Measurements from ENCODE around the gene DDX41.

DNA sequence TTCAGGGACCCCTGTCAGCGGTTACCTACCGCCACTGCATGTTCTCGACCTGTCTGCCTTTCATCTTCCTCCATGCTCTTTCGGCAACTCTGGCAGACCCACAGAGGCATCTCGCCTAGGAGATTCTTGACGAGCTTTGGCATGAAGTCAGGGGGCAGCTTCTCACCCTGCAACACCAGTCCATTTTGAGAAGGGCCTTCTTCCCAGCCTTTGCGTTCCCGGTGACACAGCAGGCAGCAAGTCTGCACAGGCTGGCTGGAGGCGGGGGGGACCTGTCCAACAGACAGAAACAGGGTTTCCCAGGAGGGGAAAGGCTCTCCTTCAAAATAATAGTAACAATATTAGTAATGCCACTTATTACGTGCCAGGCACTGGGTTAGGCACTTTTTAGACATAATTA is 22.1 kb upstream of the DDX41 start:
- TF ChIP-seq, protein P1, sequence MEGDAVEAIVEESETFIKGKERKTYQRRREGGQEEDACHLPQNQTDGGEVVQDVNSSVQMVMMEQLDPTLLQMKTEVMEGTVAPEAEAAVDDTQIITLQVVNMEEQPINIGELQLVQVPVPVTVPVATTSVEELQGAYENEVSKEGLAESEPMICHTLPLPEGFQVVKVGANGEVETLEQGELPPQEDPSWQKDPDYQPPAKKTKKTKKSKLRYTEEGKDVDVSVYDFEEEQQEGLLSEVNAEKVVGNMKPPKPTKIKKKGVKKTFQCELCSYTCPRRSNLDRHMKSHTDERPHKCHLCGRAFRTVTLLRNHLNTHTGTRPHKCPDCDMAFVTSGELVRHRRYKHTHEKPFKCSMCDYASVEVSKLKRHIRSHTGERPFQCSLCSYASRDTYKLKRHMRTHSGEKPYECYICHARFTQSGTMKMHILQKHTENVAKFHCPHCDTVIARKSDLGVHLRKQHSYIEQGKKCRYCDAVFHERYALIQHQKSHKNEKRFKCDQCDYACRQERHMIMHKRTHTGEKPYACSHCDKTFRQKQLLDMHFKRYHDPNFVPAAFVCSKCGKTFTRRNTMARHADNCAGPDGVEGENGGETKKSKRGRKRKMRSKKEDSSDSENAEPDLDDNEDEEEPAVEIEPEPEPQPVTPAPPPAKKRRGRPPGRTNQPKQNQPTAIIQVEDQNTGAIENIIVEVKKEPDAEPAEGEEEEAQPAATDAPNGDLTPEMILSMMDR (IDR thresholded peaks at IDR 0.05) = no peak
- TF ChIP-seq POLR2A (IDR thresholded peaks at IDR 0.05) = no peak

All from esophagus squamous epithelium (tissue), 4 donors.